CD4-positive, alpha-beta T cell (primary cell): ENCODE data around the gene CGNL1. TPM values are rescaled to one million over a fixed set of nuclear protein-coding genes. Genes with fewer than 3 reads are reported as not detected.

ENCODE experiments used
- ATAC-seq: fragments of 200-7000 bp; cut with Tn5 transposase; one replicate; pipeline ENCODE4 v1.10.0; 2022; ENCODE audit warnings: mild to moderate bottlenecking; ENCODE audit not compliant: poor library complexity
- CTCF ChIA-PET: fragments of 350-600 bp; sonication (Branson Sonifier 250); formaldehyde crosslinking; loops from one replicate; lab custom pipeline; 2021; ENCODE audit warnings: antibody characterized with exemption, inconsistent platforms; lab: Charles Lee
- POLR2A ChIA-PET: fragments of 350-600 bp; sonication (Branson Sonifier 250); formaldehyde crosslinking; loops from one replicate; lab custom pipeline; 2021; ENCODE audit warnings: antibody characterized with exemption, inconsistent platforms; lab: Charles Lee
- DNase-seq, 14 experiments: peaks; one replicate each; pipeline ENCODE4 v3.0.0-alpha.2; 2013 to 2020; ENCODE audit warnings: mixed read lengths in 2 of 14
- H3K27ac ChIP-seq, 2 donors: one replicate each; pipeline versions ENCODE4 v1.5.1 to v1.7.0; 2013; ENCODE audit warnings: low read length in 2 of 2, low read depth in 1 of 2, mild to moderate bottlenecking in 1 of 2
- H3K27me3 ChIP-seq, 2 experiments: 1 replicate in 1 of 2; 2 replicates in 1 of 2; pipeline versions ENCODE4 v1.6.1 to v1.7.0; 2013; ENCODE audit warnings: low read length in 2 of 2, control low read depth in 1 of 2, mild to moderate bottlenecking in 1 of 2, moderate library complexity in 1 of 2; ENCODE audit not compliant: insufficient read depth in 2 of 2, control insufficient read depth in 1 of 2
- H3K36me3 ChIP-seq: one replicate; pipeline ENCODE4 v1.6.1; 2013; ENCODE audit warnings: low read length, control low read depth; ENCODE audit not compliant: insufficient read depth
- H3K4me1 ChIP-seq: one replicate; pipeline ENCODE4 v1.6.1; 2013; ENCODE audit warnings: low read length, control low read depth; ENCODE audit not compliant: insufficient read depth
- H3K4me3 ChIP-seq: one replicate; pipeline ENCODE4 v1.5.1; 2013; ENCODE audit warnings: mild to moderate bottlenecking, low read length, moderate library complexity
- H3K9me3 ChIP-seq, 2 experiments: 1 replicate in 1 of 2; 2 replicates in 1 of 2; pipeline versions ENCODE4 v1.6.1 to v1.7.0; 2013; ENCODE audit warnings: low read length in 2 of 2, mild to moderate bottlenecking in 2 of 2, control low read depth in 1 of 2, moderate library complexity in 1 of 2; ENCODE audit not compliant: control insufficient read depth in 1 of 2, insufficient read depth in 1 of 2
- H3K27ac Mint-ChIP-seq: one replicate; pipeline ENCODE4 v1.8.0; 2020; ENCODE audit warnings: mixed read lengths
- H3K27me3 Mint-ChIP-seq: one replicate; pipeline ENCODE4 v1.8.0; 2021; ENCODE audit warnings: mixed read lengths
- H3K36me3 Mint-ChIP-seq: one replicate; pipeline ENCODE4 v1.8.0; 2021; ENCODE audit warnings: low read depth, mixed read lengths
- H3K4me1 Mint-ChIP-seq: one replicate; pipeline ENCODE4 v1.8.0; 2021; ENCODE audit warnings: low read depth, mixed read lengths
- H3K4me3 Mint-ChIP-seq: one replicate; pipeline ENCODE4 v1.8.0; 2020; ENCODE audit warnings: mild to moderate bottlenecking, mixed read lengths
- H3K9me3 Mint-ChIP-seq: one replicate; pipeline ENCODE4 v1.8.0; 2020; ENCODE audit warnings: mixed read lengths
- intact Hi-C, 2 experiments: fragments of 100-400 bp; cut with DNase I in 1 of 2; cut with micrococcal nuclease in 1 of 2; formaldehyde crosslinking; loops; one replicate each; pipeline versions ENCODE4 v1.15.1 to v1.9.0; 2023 to 2025; cut with DNase I, micrococcal nuclease
- total RNA-seq, 174 experiments: library from RNA in 2 of 174; stranded (reverse) in 2 of 174; gene quantifications; one replicate each; pipeline ENCODE4 v1.2.3 and lab custom pipeline; 2021 to 2026
- TF ChIP-seq, protein P1 (sequence below): fragments of 200-600 bp; IDR thresholded peaks from one replicate; pipeline ENCODE4 v1.8.0; 2022; ENCODE audit warnings: antibody characterized with exemption, mild to moderate bottlenecking

The CGNL1 gene
- total RNA-seq, 2 experiments from 2014 or later, result not detected

DNA sequence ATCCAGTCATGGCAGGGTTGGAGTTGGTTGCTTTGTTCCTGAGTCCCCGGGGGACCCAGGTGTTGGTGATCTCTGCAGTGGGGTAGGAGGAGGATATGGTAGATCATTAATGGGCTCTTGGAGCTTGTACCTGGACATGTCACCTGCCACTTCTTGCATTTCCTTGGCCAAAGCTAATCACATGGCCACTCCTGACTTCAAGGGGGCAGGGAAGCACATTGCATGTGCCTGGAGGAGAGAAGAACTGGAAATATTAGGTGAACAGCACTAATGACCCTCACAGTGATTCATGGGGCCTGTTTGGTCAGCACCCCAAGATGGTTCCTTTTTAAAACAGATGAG lies 128.3 kb downstream of the CGNL1 start:
- Mint-ChIP-seq H3K36me3 (no peaks in the 10 kb centered on the region), H3K27me3 (no peaks in the 10 kb centered on the region), H3K9me3 (no peaks in the 10 kb centered on the region), H3K4me3 (no peak overlapping the region), H3K4me1 (no peaks in the 10 kb centered on the region), H3K27ac (no peak overlapping the region)
- TF ChIP-seq, protein P1, sequence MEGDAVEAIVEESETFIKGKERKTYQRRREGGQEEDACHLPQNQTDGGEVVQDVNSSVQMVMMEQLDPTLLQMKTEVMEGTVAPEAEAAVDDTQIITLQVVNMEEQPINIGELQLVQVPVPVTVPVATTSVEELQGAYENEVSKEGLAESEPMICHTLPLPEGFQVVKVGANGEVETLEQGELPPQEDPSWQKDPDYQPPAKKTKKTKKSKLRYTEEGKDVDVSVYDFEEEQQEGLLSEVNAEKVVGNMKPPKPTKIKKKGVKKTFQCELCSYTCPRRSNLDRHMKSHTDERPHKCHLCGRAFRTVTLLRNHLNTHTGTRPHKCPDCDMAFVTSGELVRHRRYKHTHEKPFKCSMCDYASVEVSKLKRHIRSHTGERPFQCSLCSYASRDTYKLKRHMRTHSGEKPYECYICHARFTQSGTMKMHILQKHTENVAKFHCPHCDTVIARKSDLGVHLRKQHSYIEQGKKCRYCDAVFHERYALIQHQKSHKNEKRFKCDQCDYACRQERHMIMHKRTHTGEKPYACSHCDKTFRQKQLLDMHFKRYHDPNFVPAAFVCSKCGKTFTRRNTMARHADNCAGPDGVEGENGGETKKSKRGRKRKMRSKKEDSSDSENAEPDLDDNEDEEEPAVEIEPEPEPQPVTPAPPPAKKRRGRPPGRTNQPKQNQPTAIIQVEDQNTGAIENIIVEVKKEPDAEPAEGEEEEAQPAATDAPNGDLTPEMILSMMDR, result no peak
- ChIA-PET POLR2A (no interaction called here), CTCF (no interaction called here)
- Histone ChIP-seq H3K4me1 (no peaks in the 10 kb centered on the region), H3K27me3 (no peaks in the 10 kb centered on the region), H3K36me3 (no peaks in the 10 kb centered on the region), H3K9me3 (no peaks in the 10 kb centered on the region), H3K4me3 (no peak overlapping the region), H3K27ac (no peak overlapping the region)
- DNase-seq, result no peak
- no peak for ATAC-seq
- intact Hi-C loops, result no loop called here

DNA sequence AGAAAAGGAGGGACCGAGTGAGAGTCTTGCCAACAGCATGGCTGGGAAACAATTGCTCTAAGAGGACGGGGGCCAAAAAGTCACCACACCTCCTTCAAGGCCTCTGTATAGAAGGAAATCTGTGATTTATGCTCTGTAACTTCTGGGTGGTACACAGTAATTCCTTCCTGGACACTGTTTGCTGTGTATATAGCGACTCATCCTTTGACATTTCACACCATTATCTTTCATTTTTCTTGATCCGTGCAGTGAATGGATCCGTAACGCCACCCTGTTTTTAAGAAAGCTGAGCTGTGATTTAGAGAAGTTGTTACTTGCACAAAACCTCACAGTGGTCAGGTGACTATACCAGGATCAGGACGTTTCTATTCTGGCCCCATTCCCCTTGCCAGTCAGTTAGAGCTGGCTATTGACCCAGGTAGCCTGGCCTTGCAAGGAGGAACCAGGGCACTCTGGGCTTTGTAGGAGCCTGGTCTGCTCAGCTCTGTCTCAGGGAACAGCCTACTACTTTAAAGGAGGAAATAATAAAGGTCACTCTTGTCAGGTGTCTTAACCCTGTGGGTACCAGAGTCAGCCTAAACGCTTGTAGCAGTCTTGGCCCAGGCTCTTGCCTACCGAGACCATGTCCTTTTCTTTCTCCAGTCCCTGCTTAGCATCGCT lies 128.9 kb downstream of the CGNL1 start:
- CTCF ChIA-PET, result no interaction called here
- TF ChIP-seq, protein P1, result no peak
- Mint-ChIP-seq H3K4me1 (no peaks in the 10 kb centered on the region), H3K27me3 (no peaks in the 10 kb centered on the region), H3K4me3 (no peak overlapping the region), H3K9me3 (no peaks in the 10 kb centered on the region), H3K36me3 (no peaks in the 10 kb centered on the region), H3K27ac (no peak overlapping the region)
- DNase-seq, result no peak
- Histone ChIP-seq H3K27me3 (no peaks in the 10 kb centered on the region), H3K9me3 (no peaks in the 10 kb centered on the region), H3K27ac (no peak overlapping the region), H3K36me3 (no peaks in the 10 kb centered on the region), H3K4me3 (no peak overlapping the region), H3K4me1 (no peaks in the 10 kb centered on the region)
- ATAC-seq, result no peak
- intact Hi-C loops, result no loop called here
- POLR2A ChIA-PET, result no interaction called here

DNA sequence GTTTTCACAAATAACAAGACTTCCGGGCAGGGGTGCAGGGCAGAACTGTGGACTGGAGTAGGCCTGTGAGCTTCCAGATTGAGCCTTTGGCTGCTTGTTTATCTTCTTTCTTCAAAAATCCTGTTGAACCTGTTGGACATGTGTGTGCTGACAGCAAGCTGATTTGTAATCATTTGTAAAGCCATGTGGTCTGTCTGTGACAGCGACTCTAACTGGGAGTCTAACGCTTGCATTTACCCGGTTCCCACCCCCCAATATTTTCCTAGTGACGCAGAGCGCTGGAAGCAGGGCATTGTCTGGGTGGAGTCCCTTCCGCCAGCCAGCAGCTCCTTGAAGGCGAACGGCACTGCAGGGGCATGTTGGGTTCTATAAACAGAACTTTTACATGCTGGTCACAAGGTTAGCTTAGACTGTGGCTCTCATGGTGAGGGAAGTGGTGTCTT lies 129.7 kb downstream of the CGNL1 start:
- Mint-ChIP-seq H3K27ac (no peak overlapping the region), H3K27me3 (no peaks in the 10 kb centered on the region), H3K4me1 (no peaks in the 10 kb centered on the region), H3K4me3 (no peak overlapping the region), H3K36me3 (no peaks in the 10 kb centered on the region), H3K9me3 (no peaks in the 10 kb centered on the region)
- H3K27me3 ChIP-seq, result no peaks in the 10 kb centered on the region
- H3K36me3 ChIP-seq, result no peaks in the 10 kb centered on the region
- no peak overlapping the region for H3K27ac ChIP-seq
- ChIA-PET POLR2A (no interaction called here), CTCF (no interaction called here)
- DNase-seq (no peak), ATAC-seq (no peak)
- intact Hi-C loops, result no loop called here
- TF ChIP-seq, protein P1, result no peak
- H3K4me3 ChIP-seq, result no peak overlapping the region
- H3K4me1 ChIP-seq, result no peaks in the 10 kb centered on the region
- H3K9me3 ChIP-seq, result no peaks in the 10 kb centered on the region
